GM21360 (cell line): ENCODE results near the gene AAMP.
"Not testable (repeated sequence)": the region's sequence is repeated elsewhere in the genome, so short reads cannot be mapped to it uniquely, and the experiment has no call there.

Experiments used
- ATAC-seq: cut with Tn5 transposase; IDR thresholded peaks from one replicate; pipeline ENCODE4 v1.9.1; 2021; ENCODE audit warnings: mild to moderate bottlenecking, moderate library complexity; ENCODE audit not compliant: unreplicated experiment

Gene AAMP

GRCh38 chr2:218269900-218270720 is at the start of gene AAMP, which contains the start of gene PNKD:
AAMP (minus strand) TSS chr2:218270137; CDS start chr2:218270086, 51 bp downstream.
PNKD (plus strand) TSS chr2:218270519; CDS start chr2:218270536, 17 bp downstream.
- ATAC-seq = peak; percentile 88

GRCh38 chr2:218318241-218318640 is 48.3 kb upstream of the AAMP start:
- ATAC-seq = no peak

GRCh38 chr2:218317835-218318234 is 47.9 kb upstream of the AAMP start:
- ATAC-seq = no peak

- no peak for ATAC-seq
Measured at GRCh38 chr2:218317303-218317630, 47.3 kb upstream of the AAMP start.

GRCh38 chr2:218315397-218315796 is 45.5 kb upstream of the AAMP start:
- ATAC-seq = no peak

GRCh38 chr2:218314764-218315163 is 44.8 kb upstream of the AAMP start:
- not testable (repeated sequence) for ATAC-seq

- ATAC-seq = no peak
Measured at GRCh38 chr2:218313356-218313755, 43.4 kb upstream of the AAMP start.

- no peak for ATAC-seq
Measured at GRCh38 chr2:218312267-218312756, 42.4 kb upstream of the AAMP start.

GRCh38 chr2:218311541-218312266 is 41.8 kb upstream of the AAMP start:
- not testable (repeated sequence) for ATAC-seq

- no peak for ATAC-seq
Measured at GRCh38 chr2:218310853-218311540, 41.1 kb upstream of the AAMP start.

- no peak for ATAC-seq
Measured at GRCh38 chr2:218307415-218308090, 37.6 kb upstream of the AAMP start.

GRCh38 chr2:218306184-218306920 is 36.4 kb upstream of the AAMP start:
- ATAC-seq = no peak

- no peak for ATAC-seq
Measured at GRCh38 chr2:218305383-218305782, 35.4 kb upstream of the AAMP start.

GRCh38 chr2:218301176-218301819 is 31.4 kb upstream of the AAMP start:
- no peak for ATAC-seq

- no peak for ATAC-seq
Measured at GRCh38 chr2:218300141-218300540, 30.2 kb upstream of the AAMP start.

GRCh38 chr2:218298314-218298875 is 28.5 kb upstream of the AAMP start:
- no peak for ATAC-seq

GRCh38 chr2:218296847-218297246 is 26.9 kb upstream of the AAMP start:
- ATAC-seq = no peak

- no peak for ATAC-seq
Measured at GRCh38 chr2:218296200-218296599, 26.3 kb upstream of the AAMP start.

- no peak for ATAC-seq
Measured at GRCh38 chr2:218295029-218295428, 25.1 kb upstream of the AAMP start.
